ENCODE measurements around the gene RNF183. TPM values are rescaled to one million over a fixed set of nuclear protein-coding genes. Genes with fewer than 3 reads are reported as not detected.

RNF183 gene
- total RNA-seq, 1 experiment from 2014 or later: not detected

GRCh38 chr9:113320051-113320450 lies 16.9 kb upstream of the RNF183 start:
- TF ChIP-seq SIN3A (IDR thresholded peaks at IDR 0.05; ENCODE audit: borderline replicate concordance, insufficient read depth, low read depth, low read length) (no peak), TCF7L2 (IDR thresholded peaks at IDR 0.05; ENCODE audit: low read depth, low read length) (no peak), CTCF (IDR thresholded peaks at IDR 0.05) (no peak), POLR2AphosphoS5 (IDR thresholded peaks at IDR 0.05; ENCODE audit: low read depth, low read length) (no peak), REST (IDR thresholded peaks at IDR 0.05; ENCODE audit: insufficient read depth in 1 of 2, low read depth in 2 of 2, low read length in 1 of 2) (no peak)
- no peaks in the 10 kb centered on the region for H3K36me3 ChIP-seq (ENCODE audit: control insufficient read depth, insufficient read depth, low read length)
- no peaks in the 10 kb centered on the region for H3K27me3 ChIP-seq (ENCODE audit: control insufficient read depth, insufficient read depth, low read length)
- ChIA-PET CTCF (no interaction called here), POLR2A (interaction anchor here (0.6 kb wide), 1 partner anchor 45 kb away, joined by 7 read pairs; no protein-coding TSS in a partner anchor)
- no peak overlapping the region for H3K27ac ChIP-seq (ENCODE audit: low read length)
- in situ Hi-C loops (cut with HindIII; ENCODE audit: low pct_unique_long_range_greater_than_20kb, low sequenced_read_pairs) (no loop called here), intact Hi-C loops (cut with micrococcal nuclease; ENCODE audit: unreplicated experiment) (no loop called here)
- no peaks in the 10 kb centered on the region for H3K9me3 ChIP-seq (ENCODE audit: control insufficient read depth, insufficient read depth, low read depth, low read length)
- no peak for ATAC-seq
- H3K4me3 ChIP-seq (ENCODE audit: low read depth in 2 of 2, low read length in 2 of 2): no peak overlapping the region
- no peaks in the 10 kb centered on the region for H3K4me1 ChIP-seq (ENCODE audit: control insufficient read depth, insufficient read depth, low read length)
- BruUV-seq (replicated peaks): no TSS peak
- DNase-seq (ENCODE audit: low read depth, low spot score): no peak

GRCh38 chr9:113319054-113319453 lies 15.9 kb upstream of the RNF183 start:
- in situ Hi-C loops (cut with HindIII; ENCODE audit: low pct_unique_long_range_greater_than_20kb, low sequenced_read_pairs): no loop called here
- Histone ChIP-seq H3K27me3 (ENCODE audit: control insufficient read depth, insufficient read depth, low read length) (no peaks in the 10 kb centered on the region), H3K4me3 (ENCODE audit: low read depth in 2 of 2, low read length in 2 of 2) (no peak overlapping the region), H3K36me3 (ENCODE audit: control insufficient read depth, insufficient read depth, low read length) (no peaks in the 10 kb centered on the region), H3K27ac (ENCODE audit: low read length) (no peak overlapping the region), H3K4me1 (ENCODE audit: control insufficient read depth, insufficient read depth, low read length) (no peaks in the 10 kb centered on the region), H3K9me3 (ENCODE audit: control insufficient read depth, insufficient read depth, low read depth, low read length) (no peaks in the 10 kb centered on the region)
- CTCF ChIA-PET: no interaction called here
- no TSS peak for BruUV-seq (replicated peaks)
- DNase-seq (ENCODE audit: low read depth, low spot score) (no peak), ATAC-seq (no peak)
- POLR2A ChIA-PET: no interaction called here
- TF ChIP-seq POLR2AphosphoS5 (IDR thresholded peaks at IDR 0.05; ENCODE audit: low read depth, low read length) (no peak), REST (IDR thresholded peaks at IDR 0.05; ENCODE audit: insufficient read depth in 1 of 2, low read depth in 2 of 2, low read length in 1 of 2) (no peak), SIN3A (IDR thresholded peaks at IDR 0.05; ENCODE audit: borderline replicate concordance, insufficient read depth, low read depth, low read length) (no peak), CTCF (IDR thresholded peaks at IDR 0.05) (no peak), TCF7L2 (IDR thresholded peaks at IDR 0.05; ENCODE audit: low read depth, low read length) (no peak)
- intact Hi-C loops (cut with micrococcal nuclease; ENCODE audit: unreplicated experiment): no loop called here
